SK-N-SH treated with all-trans-retinoic acid at 6 μM for 48 hours (cell line): ENCODE results near the gene ZNF791.

Experiments used
- ATAC-seq: fragments of 200-7000 bp; cut with Tn5 transposase; 3 replicates; pipeline ENCODE4 v1.9.1; 2020; ENCODE audit warnings: mild to moderate bottlenecking, moderate library complexity
- ARNTL ChIP-seq: fragments of 450-650 bp; formaldehyde crosslinking; IDR thresholded peaks from 2 replicates; pipeline ENCODE4 v1.5.0; 2020; ENCODE audit warnings: low read depth, mild to moderate bottlenecking, moderate library complexity, borderline replicate concordance
- BACH2 ChIP-seq: fragments of 250-450 bp; sonication (Bioruptor Pico); IDR thresholded peaks from 2 replicates; pipeline ENCODE4 v1.9.0; 2021; ENCODE audit warnings: mild to moderate bottlenecking, borderline replicate concordance
- CREB5 ChIP-seq: fragments of 250-450 bp; sonication (Bioruptor Pico); IDR thresholded peaks from 2 replicates; pipeline ENCODE4 v1.5.1; 2020; ENCODE audit warnings: low read depth, mild to moderate bottlenecking, moderate library complexity
- CSDC2 ChIP-seq: fragments of 250-450 bp; sonication (Bioruptor Pico); IDR thresholded peaks from 2 replicates; pipeline ENCODE4 v1.5.0; 2020; ENCODE audit warnings: mild to moderate bottlenecking, moderate library complexity
- CSRNP3 ChIP-seq: fragments of 250-450 bp; sonication (Bioruptor Pico); IDR thresholded peaks from 2 replicates; pipeline ENCODE4 v1.5.1; 2021; ENCODE audit warnings: mild to moderate bottlenecking, moderate library complexity
- ESRRG ChIP-seq: fragments of 250-450 bp; sonication (Bioruptor Pico); IDR thresholded peaks from 2 replicates; pipeline ENCODE4 v1.6.1; 2021; ENCODE audit warnings: mild to moderate bottlenecking
- GLIS3 ChIP-seq: fragments of 250-450 bp; sonication (Bioruptor Pico); IDR thresholded peaks from 2 replicates; pipeline ENCODE4 v1.5.0; 2020; ENCODE audit warnings: mild to moderate bottlenecking, moderate library complexity
- ISL1 ChIP-seq: fragments of 250-450 bp; sonication (Bioruptor Pico); IDR thresholded peaks from 2 replicates; pipeline ENCODE4 v2.1.2; 2022; ENCODE audit warnings: mild to moderate bottlenecking, moderate library complexity
- OSR1 ChIP-seq: fragments of 250-450 bp; sonication (Bioruptor Pico); IDR thresholded peaks from 2 replicates; pipeline ENCODE4 v1.8.0; 2022; ENCODE audit warnings: moderate library complexity, mild to moderate bottlenecking, inconsistent platforms
- PATZ1 ChIP-seq: fragments of 250-450 bp; sonication (Bioruptor Pico); IDR thresholded peaks from 2 replicates; pipeline ENCODE4 v1.8.0; 2020; ENCODE audit warnings: mild to moderate bottlenecking, moderate library complexity, borderline replicate concordance
- POU6F1 ChIP-seq: fragments of 250-450 bp; sonication (Bioruptor Pico); IDR thresholded peaks from 2 replicates; pipeline ENCODE4 v1.8.0; 2021; ENCODE audit warnings: low read depth, mild to moderate bottlenecking, moderate library complexity, borderline replicate concordance
- PPARA ChIP-seq: fragments of 250-450 bp; sonication (Bioruptor Pico); IDR thresholded peaks from 2 replicates; pipeline ENCODE4 v1.5.0; 2020; ENCODE audit warnings: mild to moderate bottlenecking, borderline replicate concordance
- RARB ChIP-seq: fragments of 250-450 bp; sonication (Bioruptor Pico); IDR thresholded peaks from 2 replicates; pipeline ENCODE4 v1.8.0; 2021; ENCODE audit warnings: mild to moderate bottlenecking, moderate library complexity
- SNAI2 ChIP-seq: fragments of 250-450 bp; sonication (Bioruptor Pico); IDR thresholded peaks from 2 replicates; pipeline ENCODE4 v1.5.0; 2020; ENCODE audit warnings: mild to moderate bottlenecking, moderate library complexity
- TCF4 ChIP-seq: fragments of 250-450 bp; sonication (Bioruptor Pico); IDR thresholded peaks from 2 replicates; pipeline ENCODE4 v1.8.0; 2021; ENCODE audit warnings: mild to moderate bottlenecking, moderate library complexity, borderline replicate concordance
- TOX ChIP-seq: fragments of 250-450 bp; sonication (Bioruptor Pico); IDR thresholded peaks from 2 replicates; pipeline ENCODE4 v1.8.0; 2021; ENCODE audit warnings: mild to moderate bottlenecking, moderate library complexity, borderline replicate concordance
- TSHZ2 ChIP-seq: fragments of 250-450 bp; sonication (Bioruptor Pico); IDR thresholded peaks from 2 replicates; pipeline ENCODE4 v1.5.0; 2020; ENCODE audit warnings: mild to moderate bottlenecking, moderate library complexity
- ZC3H10 ChIP-seq: fragments of 250-450 bp; sonication (Bioruptor Pico); IDR thresholded peaks from 2 replicates; pipeline ENCODE4 v1.5.1; 2021; ENCODE audit warnings: mild to moderate bottlenecking, moderate library complexity
- ZFP3 ChIP-seq: fragments of 250-450 bp; sonication (Bioruptor Pico); IDR thresholded peaks from 2 replicates; pipeline ENCODE4 v1.5.0; 2020; ENCODE audit warnings: mild to moderate bottlenecking, moderate library complexity
- ZFP30 ChIP-seq: fragments of 450-650 bp; formaldehyde crosslinking; IDR thresholded peaks from 2 replicates; pipeline ENCODE4 v1.5.0; 2022; ENCODE audit warnings: mild to moderate bottlenecking, moderate library complexity
- ZNF565 ChIP-seq: fragments of 450-650 bp; formaldehyde crosslinking; conservative IDR thresholded peaks from 2 replicates; pipeline ENCODE4 v1.5.0; 2020; ENCODE audit warnings: low read depth, mild to moderate bottlenecking, moderate library complexity
- ZNF70 ChIP-seq: fragments of 450-650 bp; formaldehyde crosslinking; IDR thresholded peaks from 2 replicates; pipeline ENCODE4 v1.5.0; 2020; ENCODE audit warnings: mild to moderate bottlenecking, moderate library complexity
- ZNF8 ChIP-seq: fragments of 450-650 bp; formaldehyde crosslinking; IDR thresholded peaks from 2 replicates; pipeline ENCODE4 v1.5.0; 2020; ENCODE audit warnings: mild to moderate bottlenecking, moderate library complexity

Gene ZNF791

GRCh38 chr19:12656899-12657571 is 46.3 kb downstream of the ZNF791 start:
- ATAC-seq: no peak
- TF ChIP-seq ZNF8 (CRISPR knock-in tag): no peak
- no peak for TF ChIP-seq GLIS3 (CRISPR knock-in tag)
- TF ChIP-seq CSDC2: no peak
- TF ChIP-seq RARB (CRISPR knock-in tag): no peak
- no peak for TF ChIP-seq ESRRG (CRISPR knock-in tag)
- TF ChIP-seq TOX (CRISPR knock-in tag): no peak
- TF ChIP-seq CSRNP3 (CRISPR knock-in tag): no peak
- TF ChIP-seq TCF4 (CRISPR knock-in tag): no peak
- TF ChIP-seq OSR1: no peak
- TF ChIP-seq ZFP3 (CRISPR knock-in tag): no peak
- TF ChIP-seq ARNTL: no peak
- no peak for TF ChIP-seq TSHZ2 (CRISPR knock-in tag)
- no peak for TF ChIP-seq ZC3H10 (CRISPR knock-in tag)
- no peak for TF ChIP-seq BACH2 (CRISPR knock-in tag)
- TF ChIP-seq PPARA (CRISPR knock-in tag): no peak
- no peak for TF ChIP-seq ISL1 (CRISPR knock-in tag)
- TF ChIP-seq POU6F1 (CRISPR knock-in tag): no peak
- no peak for TF ChIP-seq CREB5 (CRISPR knock-in tag)
- TF ChIP-seq ZNF70 (CRISPR knock-in tag): no peak

GRCh38 chr19:12657966-12658365 is 47.2 kb downstream of the ZNF791 start:
- ATAC-seq: no peak
- TF ChIP-seq POU6F1 (CRISPR knock-in tag) (no peak), ZNF8 (CRISPR knock-in tag) (no peak), RARB (CRISPR knock-in tag) (no peak), TCF4 (CRISPR knock-in tag) (no peak), GLIS3 (CRISPR knock-in tag) (no peak), ARNTL (no peak), ZFP3 (CRISPR knock-in tag) (no peak), CREB5 (CRISPR knock-in tag) (no peak), SNAI2 (CRISPR knock-in tag) (no peak), ZNF70 (CRISPR knock-in tag) (no peak), ZC3H10 (CRISPR knock-in tag) (no peak), ZNF565 (CRISPR knock-in tag) (no peak), BACH2 (CRISPR knock-in tag) (no peak), TSHZ2 (CRISPR knock-in tag) (no peak), TOX (CRISPR knock-in tag) (no peak), ISL1 (CRISPR knock-in tag) (no peak), PPARA (CRISPR knock-in tag) (no peak), ESRRG (CRISPR knock-in tag) (no peak), PATZ1 (CRISPR knock-in tag) (no peak), ZFP30 (CRISPR knock-in tag) (no peak)
